AG09319 (cell line): ENCODE data around the gene ZNF580.

ENCODE experiments used
- DNase-seq: peaks from one replicate; pipeline ENCODE4 v3.0.0-alpha.2; 2010; ENCODE audit warnings: low read depth; ENCODE audit errors: extremely low read depth
- CTCF ChIP-seq: IDR thresholded peaks from 2 replicates; pipeline ENCODE4 v1.5.1; 2011; ENCODE audit warnings: low read depth, mild to moderate bottlenecking, inconsistent platforms, low read length, moderate library complexity

ZNF580 gene

GRCh38 chr19:55606817-55607216, 34.0 kb upstream of the ZNF580 start:
- DNase-seq = no peak
- TF ChIP-seq CTCF = no peak

- DNase-seq = no peak
- no peak for TF ChIP-seq CTCF
Observed at GRCh38 chr19:55609326-55609725, 31.5 kb upstream of the ZNF580 start.

GRCh38 chr19:55611300-55611982, 29.4 kb upstream of the ZNF580 start:
- no peak for DNase-seq
- TF ChIP-seq CTCF = no peak

- no peak for DNase-seq
- no peak for TF ChIP-seq CTCF
Observed at GRCh38 chr19:55611983-55612645, 28.7 kb upstream of the ZNF580 start.

GRCh38 chr19:55613396-55613795, 27.4 kb upstream of the ZNF580 start:
- DNase-seq = no peak
- TF ChIP-seq CTCF = no peak

- no peak for DNase-seq
- no peak for TF ChIP-seq CTCF
Observed at GRCh38 chr19:55613930-55614710, 26.7 kb upstream of the ZNF580 start.
